Measurements from ENCODE around the gene GUSB.

GUSB gene

DNA sequence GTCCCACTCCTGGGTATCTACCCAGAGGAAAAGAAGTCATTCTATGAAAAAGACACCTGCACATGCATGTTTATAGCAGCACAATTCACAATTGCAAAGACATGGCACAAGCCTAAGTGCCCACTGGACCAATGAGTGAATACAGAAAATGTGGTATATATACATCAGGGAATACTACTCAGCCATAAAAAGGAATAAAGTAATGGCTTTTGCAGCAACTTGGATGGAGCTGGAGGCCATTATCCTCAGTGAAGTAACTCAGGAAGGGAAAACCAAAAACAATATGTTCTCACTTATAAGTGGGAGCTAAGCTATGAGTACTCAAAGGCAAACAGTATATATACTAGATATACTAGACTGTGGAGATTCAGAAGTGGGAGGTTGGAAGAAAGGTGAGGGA lies 55.4 kb downstream of the GUSB start:
- no peak for DNase-seq

DNA sequence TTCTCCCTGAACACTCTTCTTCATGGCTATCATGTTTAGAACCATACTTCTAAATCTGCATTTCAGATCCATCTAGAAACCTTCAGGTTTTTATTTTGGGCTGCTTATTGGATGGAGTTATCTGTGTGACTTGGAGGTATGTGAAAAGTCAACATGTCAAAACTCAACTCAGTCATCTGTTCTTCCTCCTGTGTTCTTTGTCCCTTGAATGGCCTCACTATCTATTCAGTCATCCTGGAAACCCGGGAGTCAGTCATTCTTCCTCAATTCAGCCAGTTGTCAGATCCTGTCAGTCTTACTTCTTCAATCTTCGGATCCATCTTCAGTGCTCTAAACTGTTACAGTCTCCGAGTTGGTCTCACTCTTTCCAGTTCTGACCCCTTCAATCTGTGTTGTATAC lies 57.0 kb downstream of the GUSB start:
- no peak for DNase-seq

GRCh38 chr7:65924193-65924592 lies 57.8 kb downstream of the GUSB start:
- no peak for DNase-seq

DNA sequence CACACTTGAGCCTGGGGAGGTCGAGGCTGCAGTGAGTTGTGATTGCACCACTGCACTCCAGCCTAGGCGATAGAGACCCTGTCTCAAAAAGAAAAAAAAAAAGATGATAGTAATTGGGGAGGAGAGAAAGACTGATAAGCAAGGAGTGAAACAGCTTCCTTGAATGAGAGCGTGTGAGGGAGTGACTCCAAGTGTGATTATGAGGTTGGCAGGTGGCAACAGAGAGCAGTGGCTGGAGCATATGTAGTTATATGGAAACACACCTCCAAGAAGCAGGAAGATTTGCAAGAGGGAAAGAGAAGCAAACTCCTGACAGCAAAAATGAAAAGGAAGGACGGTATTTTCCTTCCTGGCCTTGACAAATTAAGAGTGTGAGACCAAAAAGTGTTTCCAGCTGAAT lies 58.7 kb downstream of the GUSB start:
- no peak for DNase-seq

DNA sequence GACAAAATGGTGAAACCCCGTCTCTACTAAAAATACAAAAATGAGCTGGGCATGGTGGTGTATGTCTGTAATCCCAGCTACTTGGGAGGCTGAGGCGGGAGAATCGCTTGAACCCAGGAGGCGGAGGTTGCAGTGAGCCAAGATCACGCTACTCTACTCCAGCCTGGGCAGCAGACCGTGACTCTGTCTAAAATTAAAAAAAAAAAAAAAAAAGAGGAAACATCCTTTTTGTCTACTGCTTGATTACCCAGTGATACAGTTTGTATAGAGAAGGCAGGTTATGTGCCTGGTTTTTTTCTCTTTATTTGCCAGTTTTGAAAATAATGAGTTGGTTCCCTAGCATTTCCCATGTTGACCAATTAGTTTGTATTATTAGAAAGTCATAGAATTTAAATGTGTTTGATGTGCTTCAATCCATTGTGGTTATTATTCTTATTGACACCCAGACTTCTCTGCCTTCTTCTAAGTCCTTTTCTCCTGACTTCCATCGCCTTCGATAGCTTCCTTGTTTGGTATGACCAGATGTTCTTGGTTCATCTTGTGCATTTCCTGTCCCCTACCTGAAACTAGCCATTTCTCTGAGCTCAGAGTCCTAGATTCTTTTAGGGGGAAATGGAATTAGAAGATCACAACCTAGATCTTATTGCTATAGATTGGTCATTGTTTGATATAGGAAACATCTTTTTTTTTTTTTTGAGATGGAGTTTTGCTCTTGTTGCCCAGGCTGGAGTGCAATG lies 65.9 kb downstream of the GUSB start:
- DNase-seq = no peak

GRCh38 chr7:65912237-65912636 lies 69.8 kb downstream of the GUSB start:
- DNase-seq = no peak
